Parathyroid adenoma (tissue), 2 donors: ENCODE measurements around the gene GRID1.

Experiments
- H2AFZ ChIP-seq: fragments of 300-600 bp; sonication (generic); one replicate; pipeline ENCODE4 v1.7.0; 2017; ENCODE audit warnings: antibody characterized with exemption, mild to moderate bottlenecking
- H3K27ac ChIP-seq: fragments of 300-600 bp; sonication (generic); one replicate; pipeline ENCODE4 v1.7.0; 2017
- H3K27me3 ChIP-seq: fragments of 300-600 bp; sonication (generic); one replicate; pipeline ENCODE4 v1.7.0; 2017; ENCODE audit warnings: low read length; ENCODE audit not compliant: control insufficient read depth, insufficient read depth
- H3K36me3 ChIP-seq: fragments of 300-600 bp; sonication (generic); one replicate; pipeline ENCODE4 v1.7.0; 2017; ENCODE audit warnings: low read length; ENCODE audit not compliant: control insufficient read depth, insufficient read depth
- H3K4me1 ChIP-seq: fragments of 300-600 bp; sonication (generic); one replicate; pipeline ENCODE4 v1.7.0; 2017; ENCODE audit warnings: control low read depth
- H3K4me2 ChIP-seq: fragments of 300-600 bp; sonication (generic); one replicate; pipeline ENCODE4 v1.7.0; 2017; ENCODE audit warnings: low read length
- H3K4me3 ChIP-seq: fragments of 300-600 bp; sonication (generic); one replicate; pipeline ENCODE4 v1.7.0; 2017; ENCODE audit warnings: low read depth, low read length
- H3K79me2 ChIP-seq: fragments of 300-600 bp; sonication (generic); one replicate; pipeline ENCODE4 v1.7.0; 2017; ENCODE audit warnings: control low read depth
- H3K9ac ChIP-seq: fragments of 300-600 bp; sonication (generic); one replicate; pipeline ENCODE4 v1.7.0; 2017; ENCODE audit warnings: mild to moderate bottlenecking
- H3K9me3 ChIP-seq: fragments of 300-600 bp; sonication (generic); one replicate; pipeline ENCODE4 v1.7.0; 2017; ENCODE audit warnings: low read length; ENCODE audit not compliant: control insufficient read depth
- CTCF ChIP-seq: fragments of 300-600 bp; sonication (generic); IDR thresholded peaks from one replicate; pipeline ENCODE4 v1.7.0; 2017; ENCODE audit warnings: antibody characterized with exemption, mild to moderate bottlenecking
- donor health status: primary hyperparathyroidism.

Gene GRID1

DNA sequence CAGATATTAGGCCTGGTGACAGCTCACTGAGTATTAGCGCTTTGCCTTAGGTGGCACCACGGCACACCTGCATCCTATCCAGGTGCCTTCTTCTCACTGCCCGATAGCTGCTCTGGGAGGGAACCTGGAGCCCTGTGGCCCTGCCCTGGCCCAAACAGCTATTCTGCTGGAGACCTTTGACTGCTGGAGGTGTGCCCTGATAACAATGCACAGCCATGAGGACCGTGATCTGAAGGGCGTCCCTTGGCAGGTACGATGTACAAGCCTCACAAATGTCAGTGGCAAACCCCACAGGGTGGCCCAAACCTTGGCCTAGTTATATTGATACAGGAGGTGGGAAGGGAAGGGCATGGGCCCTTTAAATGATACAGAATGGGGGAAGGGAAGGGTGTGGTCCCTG lies 259.5 kb downstream of the GRID1 start:
- Histone ChIP-seq H3K4me3 (no peak overlapping the region), H3K4me1 (no peaks in the 10 kb centered on the region), H3K79me2 (no peaks in the 10 kb centered on the region), H2AFZ (no peak overlapping the region), H3K9me3 (no peaks in the 10 kb centered on the region), H3K4me2 (no peak overlapping the region), H3K36me3 (no peaks in the 10 kb centered on the region), H3K9ac (no peak overlapping the region), H3K27me3 (no peaks in the 10 kb centered on the region), H3K27ac (no peak overlapping the region)
- no peak for TF ChIP-seq CTCF

DNA sequence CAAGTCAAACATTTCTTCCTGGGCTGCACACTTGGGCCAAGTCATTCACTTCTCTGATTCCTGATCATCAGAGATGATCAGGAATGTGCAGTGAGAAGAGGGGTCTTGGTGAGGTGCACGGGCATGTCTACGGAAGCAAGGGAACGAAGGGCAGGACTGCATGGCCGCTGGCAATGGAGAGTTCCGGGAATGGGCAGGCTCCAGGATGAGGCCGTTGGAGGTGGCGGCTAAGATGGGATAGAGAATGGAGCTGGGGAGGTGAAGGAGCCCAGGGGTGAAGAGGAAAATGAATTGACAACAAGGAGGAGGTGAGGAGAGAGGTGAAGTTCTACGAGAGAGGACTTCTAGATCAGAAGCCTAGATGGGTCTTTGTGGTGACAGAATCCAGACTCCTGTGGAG lies 260.0 kb downstream of the GRID1 start:
- no peaks in the 10 kb centered on the region for H3K79me2 ChIP-seq
- H3K27ac ChIP-seq = no peak overlapping the region
- H2AFZ ChIP-seq = no peak overlapping the region
- H3K4me1 ChIP-seq = no peaks in the 10 kb centered on the region
- H3K4me3 ChIP-seq = no peak overlapping the region
- H3K4me2 ChIP-seq = no peak overlapping the region
- no peak for TF ChIP-seq CTCF
- H3K9ac ChIP-seq = no peak overlapping the region
- no peaks in the 10 kb centered on the region for H3K9me3 ChIP-seq
- no peaks in the 10 kb centered on the region for H3K27me3 ChIP-seq
- no peaks in the 10 kb centered on the region for H3K36me3 ChIP-seq

- TF ChIP-seq CTCF = no peak
- H3K27me3 ChIP-seq = no peaks in the 10 kb centered on the region
- no peak overlapping the region for H3K4me3 ChIP-seq
- no peak overlapping the region for H3K4me2 ChIP-seq
- no peaks in the 10 kb centered on the region for H3K79me2 ChIP-seq
- no peaks in the 10 kb centered on the region for H3K36me3 ChIP-seq
- H3K27ac ChIP-seq = no peak overlapping the region
- H3K9me3 ChIP-seq = no peaks in the 10 kb centered on the region
- H2AFZ ChIP-seq = no peak overlapping the region
- no peak overlapping the region for H3K9ac ChIP-seq
- H3K4me1 ChIP-seq = no peaks in the 10 kb centered on the region
Observed at GRCh38 chr10:86105640-86106039, 261.0 kb downstream of the GRID1 start.

DNA sequence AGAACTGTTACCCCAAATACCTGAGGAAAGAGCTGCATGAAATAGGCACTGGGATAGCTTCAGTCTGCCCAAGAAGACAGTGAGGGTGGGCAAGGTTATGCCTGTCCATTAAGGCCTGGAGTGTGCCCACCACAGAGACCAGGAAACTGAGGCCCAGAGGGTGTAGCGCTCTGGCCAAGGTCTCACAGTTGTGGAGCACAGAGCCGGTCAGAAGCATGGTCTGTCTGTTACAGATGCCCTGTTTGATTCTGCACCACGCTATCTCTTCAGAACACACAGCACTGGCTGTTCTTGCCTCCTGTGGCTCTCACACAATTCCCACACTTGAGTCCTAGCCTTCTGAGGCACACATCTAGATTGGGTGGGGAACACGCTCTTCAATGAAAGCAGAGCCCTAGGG lies 261.4 kb downstream of the GRID1 start:
- H3K79me2 ChIP-seq = no peaks in the 10 kb centered on the region
- no peak overlapping the region for H3K4me3 ChIP-seq
- H3K4me2 ChIP-seq = no peak overlapping the region

More for the DNA sequence above, 261.4 kb downstream of the GRID1 start:
- H3K9ac ChIP-seq = no peak overlapping the region
- H3K27ac ChIP-seq = no peak overlapping the region
- H3K9me3 ChIP-seq = no peaks in the 10 kb centered on the region
- no peaks in the 10 kb centered on the region for H3K27me3 ChIP-seq
- H3K36me3 ChIP-seq = no peaks in the 10 kb centered on the region
- TF ChIP-seq CTCF = no peak
- no peaks in the 10 kb centered on the region for H3K4me1 ChIP-seq
- H2AFZ ChIP-seq = no peak overlapping the region
